HL-60/S4 (cell line): ENCODE data around the gene MACF1.
"Not testable (repeated sequence)": the region's sequence is repeated elsewhere in the genome, so short reads cannot be mapped to it uniquely, and the experiment has no call there.

ENCODE experiments used
- in situ Hi-C: fragments of 300-500 bp; cut with MboI; formaldehyde crosslinking; loops from 2 replicates; pipeline ENCODE4 v1.14.3; 2022; ENCODE audit warnings: low sequenced_read_pairs

MACF1 gene

DNA sequence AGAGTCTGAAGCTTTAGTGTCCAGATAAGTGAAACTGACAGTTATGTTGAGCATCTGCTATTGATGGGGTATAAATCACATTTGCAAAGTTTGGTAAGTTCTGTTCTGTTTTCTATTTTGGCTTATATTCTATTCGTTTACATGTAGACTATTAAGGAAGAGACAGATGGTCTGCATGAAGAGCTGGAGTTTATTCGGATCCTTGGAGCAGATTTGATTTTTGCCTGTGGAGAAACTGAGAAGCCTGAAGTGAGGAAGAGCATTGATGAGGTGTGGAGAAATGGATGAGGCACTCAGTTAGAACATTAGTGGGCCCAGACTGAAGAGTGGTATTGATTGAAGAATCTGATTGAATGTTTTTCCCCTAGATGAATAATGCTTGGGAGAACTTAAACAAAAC lies 236.4 kb downstream of the MACF1 start:
- in situ Hi-C loops = no loop called here

DNA sequence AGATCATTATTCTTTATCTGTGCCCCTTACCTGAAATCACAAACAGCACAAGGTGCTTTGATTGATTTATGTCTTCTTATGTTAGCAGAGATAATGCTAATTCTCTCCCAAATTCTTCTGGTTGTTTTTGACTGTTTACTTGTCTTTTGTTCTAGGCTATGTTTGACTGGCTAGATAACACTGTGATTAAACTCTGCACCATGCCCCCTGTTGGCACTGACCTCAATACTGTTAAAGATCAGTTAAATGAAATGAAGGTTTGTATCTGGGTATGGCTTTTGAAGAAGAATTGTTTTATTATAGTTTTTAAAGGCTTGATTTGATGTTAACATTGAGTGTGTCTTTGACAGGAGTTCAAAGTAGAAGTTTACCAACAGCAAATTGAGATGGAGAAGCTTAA lies 237.3 kb downstream of the MACF1 start:
- in situ Hi-C loops = no loop called here

DNA sequence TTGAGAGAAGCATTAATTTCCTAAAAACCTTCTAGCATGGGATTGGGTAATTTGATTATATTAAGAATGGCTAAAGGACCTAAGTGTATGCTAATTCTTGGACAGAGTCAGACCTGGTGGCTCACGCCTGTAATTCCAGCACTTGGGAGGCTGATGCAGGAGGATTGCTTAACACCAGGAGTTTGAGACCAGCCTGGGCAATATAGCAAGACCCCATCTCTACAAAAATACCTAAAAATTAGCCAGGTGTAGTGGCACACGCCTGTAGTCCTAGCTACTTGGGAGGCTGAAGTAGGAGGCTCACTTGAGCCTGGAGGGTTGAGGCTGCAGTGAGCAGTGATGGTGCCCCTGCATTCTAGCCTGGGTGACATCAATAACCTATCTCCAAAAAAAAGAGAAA lies 241.1 kb downstream of the MACF1 start:
- in situ Hi-C loops = no loop called here

DNA sequence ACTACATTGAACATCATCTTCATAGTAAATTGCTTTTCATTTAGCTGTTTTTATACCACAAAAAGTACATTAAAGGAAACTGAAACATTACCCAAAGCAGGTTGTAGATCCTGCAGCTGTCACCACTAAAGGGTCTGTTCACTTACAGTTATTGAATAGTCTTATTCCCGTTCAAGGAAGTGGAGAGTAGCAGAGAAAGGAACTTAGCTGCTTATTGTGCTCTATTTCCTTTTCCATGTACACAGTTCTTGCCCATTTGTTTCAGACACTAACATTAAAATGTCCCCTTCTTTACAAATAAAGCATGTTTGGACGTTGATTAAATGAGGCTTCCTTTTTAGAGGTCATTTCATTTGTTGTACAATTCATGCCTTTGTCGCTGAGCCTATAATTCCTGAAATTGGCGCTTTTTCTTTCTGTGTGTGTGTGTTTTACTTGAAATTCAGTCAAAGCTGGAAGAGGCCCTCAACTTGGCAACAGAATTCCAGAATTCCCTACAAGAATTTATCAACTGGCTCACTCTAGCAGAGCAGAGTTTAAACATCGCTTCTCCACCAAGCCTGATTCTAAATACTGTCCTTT lies 242.6 kb downstream of the MACF1 start:
- in situ Hi-C loops = no loop called here

GRCh38 chr1:39450041-39450440 lies 245.5 kb downstream of the MACF1 start:
- in situ Hi-C loops = not testable (repeated sequence)

GRCh38 chr1:39450956-39451606 lies 246.6 kb downstream of the MACF1 start:
- in situ Hi-C loops = no loop called here

DNA sequence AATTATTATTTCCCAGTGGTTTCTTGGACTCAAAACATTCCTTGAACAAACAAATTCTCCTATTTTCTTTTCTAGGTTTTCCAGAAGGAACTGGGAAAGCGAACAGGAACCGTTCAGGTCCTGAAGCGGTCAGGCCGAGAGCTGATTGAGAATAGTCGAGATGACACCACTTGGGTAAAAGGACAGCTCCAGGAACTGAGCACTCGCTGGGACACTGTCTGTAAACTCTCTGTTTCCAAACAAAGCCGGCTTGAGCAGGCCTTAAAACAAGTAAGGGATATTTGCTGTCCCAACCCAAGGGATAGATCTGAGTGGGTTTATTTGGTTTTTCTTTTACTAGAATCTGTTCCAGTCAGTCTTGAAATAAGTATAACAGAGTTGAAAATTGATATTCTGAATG lies 247.6 kb downstream of the MACF1 start:
- in situ Hi-C loops = no loop called here

GRCh38 chr1:39452540-39452939 lies 248.0 kb downstream of the MACF1 start:
- in situ Hi-C loops = no loop called here

GRCh38 chr1:39453603-39454002 lies 249.1 kb downstream of the MACF1 start:
- in situ Hi-C loops = no loop called here

DNA sequence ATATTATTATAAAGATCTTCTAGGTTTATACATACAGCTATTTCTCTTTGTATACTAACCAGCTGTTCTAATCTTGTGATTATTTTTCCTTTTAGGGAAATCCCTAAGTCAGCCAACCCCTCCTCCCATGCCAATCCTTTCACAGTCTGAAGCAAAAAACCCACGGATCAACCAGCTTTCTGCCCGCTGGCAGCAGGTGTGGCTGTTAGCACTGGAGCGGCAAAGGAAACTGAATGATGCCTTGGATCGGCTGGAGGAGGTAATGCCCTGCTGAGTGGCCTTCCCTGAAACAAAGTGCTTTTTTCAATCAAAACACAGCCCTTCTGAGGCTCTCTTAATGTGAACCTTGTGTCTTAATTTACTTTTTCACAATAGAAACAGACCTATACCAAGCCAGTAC lies 254.5 kb downstream of the MACF1 start:
- in situ Hi-C loops = no loop called here

- in situ Hi-C loops = no loop called here
These were observed 257.6 kb downstream of the MACF1 start for GRCh38 chr1:39462074-39462473.

DNA sequence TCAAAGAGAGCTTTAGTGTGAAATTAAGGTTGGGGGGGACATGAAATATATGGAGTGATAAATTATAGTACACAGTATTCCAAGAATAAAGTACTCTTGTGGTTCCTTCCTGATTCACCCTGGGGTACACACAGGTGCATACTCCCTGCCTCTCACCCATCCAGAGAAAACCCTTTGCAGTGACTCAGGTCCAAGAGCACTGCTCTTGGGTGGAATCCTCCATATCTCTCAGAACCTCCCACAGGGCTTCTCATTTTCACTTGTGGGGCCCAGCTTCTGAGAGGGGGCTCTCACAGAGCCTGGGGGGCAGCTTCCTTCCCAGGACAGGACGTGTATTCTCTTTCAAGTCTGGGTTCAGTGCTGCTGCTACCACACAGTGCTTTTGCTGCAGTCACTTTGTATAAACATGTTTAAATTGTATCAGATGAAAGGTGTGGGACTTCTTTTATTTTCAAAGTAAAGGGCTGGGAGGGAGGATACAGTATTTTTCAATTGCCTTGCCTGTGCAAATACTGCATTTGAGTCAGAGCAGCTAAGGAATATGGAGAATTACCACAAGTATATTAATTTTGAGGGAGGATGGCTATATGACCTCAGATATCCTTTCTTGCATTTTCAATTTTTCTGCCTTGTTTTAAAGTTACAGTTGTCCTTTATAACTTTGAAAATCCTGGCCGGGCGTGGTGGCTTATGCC lies 262.1 kb downstream of the MACF1 start:
- in situ Hi-C loops = no loop called here

- in situ Hi-C loops = not testable (repeated sequence)
These were observed 262.7 kb downstream of the MACF1 start for GRCh38 chr1:39467108-39467720.

- in situ Hi-C loops = no loop called here
These were observed 264.7 kb downstream of the MACF1 start for GRCh38 chr1:39469150-39469549.

- in situ Hi-C loops = no loop called here
These were observed 265.5 kb downstream of the MACF1 start for GRCh38 chr1:39470040-39470439.

- in situ Hi-C loops = no loop called here
These were observed 268.3 kb downstream of the MACF1 start for GRCh38 chr1:39472826-39473225.

- in situ Hi-C loops = no loop called here
These were observed 268.8 kb downstream of the MACF1 start for GRCh38 chr1:39473324-39473723.

GRCh38 chr1:39474810-39475209 lies 270.3 kb downstream of the MACF1 start:
- in situ Hi-C loops = no loop called here

- in situ Hi-C loops = not testable (repeated sequence)
These were observed 271.1 kb downstream of the MACF1 start for GRCh38 chr1:39475551-39475950.

DNA sequence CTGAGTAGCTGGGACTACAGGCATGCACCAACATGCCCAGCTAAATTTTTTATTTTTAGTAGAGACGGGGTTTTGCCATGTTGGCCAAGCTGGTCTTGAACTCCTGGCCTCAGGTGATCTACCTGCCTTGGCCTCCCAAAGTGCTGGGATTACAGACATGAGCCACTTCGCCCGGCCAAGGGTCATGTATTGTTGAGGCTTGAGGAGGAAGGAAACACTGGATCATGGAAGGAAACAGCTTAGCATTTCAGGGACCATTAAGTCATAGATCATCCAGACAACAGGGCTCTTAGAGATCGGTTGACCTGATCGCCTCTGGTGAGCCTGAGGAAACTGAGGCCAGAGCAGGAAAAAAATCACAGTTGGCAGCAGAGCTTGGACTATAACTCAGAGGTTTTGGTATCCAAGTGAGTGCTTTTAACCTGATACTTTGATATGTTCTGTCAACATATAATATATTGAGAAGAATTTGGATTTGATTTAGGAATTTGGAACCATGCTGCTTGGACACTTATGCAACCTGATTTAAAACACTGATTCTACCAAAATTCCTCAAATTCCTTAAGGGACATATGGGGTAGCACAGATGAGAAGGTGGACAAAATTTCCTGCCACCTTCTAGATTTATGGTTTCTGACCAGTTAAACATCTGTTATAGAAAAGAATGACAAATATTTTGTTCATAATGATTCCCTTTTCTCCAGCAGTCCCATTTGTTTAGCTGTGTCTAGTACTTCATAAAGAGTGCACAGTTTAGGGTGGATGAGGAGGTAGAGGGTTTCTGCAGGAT lies 273.8 kb downstream of the MACF1 start:
- in situ Hi-C loops = no loop called here

GRCh38 chr1:39481289-39481688 lies 276.8 kb downstream of the MACF1 start:
- in situ Hi-C loops = no loop called here
